Coronary artery (tissue), 2 donors: ENCODE measurements around the gene UBE2G1.

Experiments used
- DNase-seq: peaks from one replicate; pipeline ENCODE4 v3.0.0-alpha.2; 2017; ENCODE audit warnings: low spot score
- H3K27ac ChIP-seq, 2 donors: fragments of 200-600 bp; sonication (generic); one replicate each; pipeline ENCODE4 v1.5.1; 2016 to 2019
- H3K4me3 ChIP-seq: fragments of 200-600 bp; sonication (generic); 2 replicates; pipeline ENCODE4 v1.5.1; 2016; ENCODE audit warnings: mild to moderate bottlenecking, moderate library complexity
- CTCF ChIP-seq: fragments of 200-600 bp; sonication (generic); IDR thresholded peaks from one replicate; pipeline ENCODE4 v1.5.1; 2019; ENCODE audit warnings: antibody characterized with exemption

Gene UBE2G1, protein sequence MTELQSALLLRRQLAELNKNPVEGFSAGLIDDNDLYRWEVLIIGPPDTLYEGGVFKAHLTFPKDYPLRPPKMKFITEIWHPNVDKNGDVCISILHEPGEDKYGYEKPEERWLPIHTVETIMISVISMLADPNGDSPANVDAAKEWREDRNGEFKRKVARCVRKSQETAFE

GRCh38 chr17:4366327-4367063 is at the start of gene UBE2G1:
Gene UBE2G1 (minus strand): TSS chr17:4366675. CDS start chr17:4366316, 359 bp downstream.
- DNase-seq: peak; percentile 98
- H3K4me3 ChIP-seq: peak within 1 kb of the TSS; percentile 96
- peak within 1 kb of the TSS; percentile 91 to 97 for H3K27ac ChIP-seq
- TF ChIP-seq CTCF: no peak

- TF ChIP-seq CTCF: peak; percentile 81
- peak; percentile 88 for DNase-seq
- Histone ChIP-seq H3K4me3 (peak overlapping the region; percentile 50), H3K27ac (no peak overlapping the region)
Observed at GRCh38 chr17:4412933-4413831, 46.7 kb upstream of the UBE2G1 start.

- DNase-seq: no peak
- Histone ChIP-seq H3K4me3 (no peak overlapping the region), H3K27ac (no peak overlapping the region)
- no peak for TF ChIP-seq CTCF
Observed at GRCh38 chr17:4411201-4411600, 44.7 kb upstream of the UBE2G1 start.

DNA sequence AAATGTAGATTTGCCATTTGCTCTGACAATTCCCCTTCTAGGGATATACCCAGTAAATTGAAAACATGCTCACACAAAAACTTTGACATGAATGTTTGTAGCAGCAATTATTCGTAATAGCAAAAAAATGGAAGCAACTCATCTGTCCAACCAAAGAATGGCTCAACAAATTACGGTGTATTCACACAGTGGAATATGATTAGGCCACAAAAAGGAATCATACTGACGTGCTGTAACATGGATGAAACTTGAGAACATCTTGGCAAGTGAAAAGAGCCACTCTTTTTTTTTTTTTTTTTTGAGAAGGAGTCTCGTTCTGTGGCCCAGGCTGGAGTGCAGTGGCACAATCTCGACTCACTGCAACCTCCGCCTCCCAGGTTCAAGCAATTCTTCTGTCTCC is 43.2 kb upstream of the UBE2G1 start:
- no peak for DNase-seq
- no peak for TF ChIP-seq CTCF
- Histone ChIP-seq H3K4me3 (no peak overlapping the region), H3K27ac (no peak overlapping the region)

DNA sequence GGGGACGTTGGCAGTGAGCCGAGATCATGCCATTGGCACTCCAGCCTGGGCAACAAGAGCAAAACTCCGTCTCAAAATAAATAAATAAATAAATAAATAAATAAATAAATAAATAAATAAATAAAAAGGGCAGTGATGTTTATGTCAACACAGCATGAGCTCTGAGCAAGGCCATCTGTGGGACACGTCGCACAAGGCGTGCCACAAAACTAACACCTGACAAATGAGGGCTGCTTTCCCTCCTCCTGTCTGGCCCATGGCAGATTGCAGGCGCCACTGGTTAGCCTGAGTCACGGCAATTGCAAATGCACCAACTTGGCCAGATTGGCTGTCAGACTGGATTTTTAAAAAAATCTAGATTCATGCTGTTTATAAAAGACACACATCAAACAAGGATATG is 41.4 kb upstream of the UBE2G1 start:
- H3K4me3 ChIP-seq: no peak overlapping the region
- DNase-seq: no peak
- TF ChIP-seq CTCF: no peak
- no peak overlapping the region for H3K27ac ChIP-seq

DNA sequence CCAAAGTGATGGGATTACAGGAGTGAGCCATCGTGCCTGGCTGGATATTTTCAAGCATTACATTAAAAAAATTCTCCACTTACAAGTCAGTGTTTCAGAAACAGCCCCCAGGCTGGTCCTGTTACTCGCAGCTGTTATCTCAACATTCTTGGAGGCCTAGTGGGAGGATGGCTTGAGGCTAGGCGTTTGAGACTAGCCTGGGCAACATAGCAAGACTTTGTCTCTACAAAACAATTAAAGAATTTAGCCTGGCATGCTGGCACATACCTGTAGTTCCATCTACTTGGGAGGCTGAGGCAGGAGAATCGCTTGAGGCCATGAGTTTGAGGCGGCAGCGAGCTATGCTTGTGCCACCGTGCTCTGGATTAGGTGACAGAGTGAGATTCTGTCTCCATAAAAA is 40.7 kb upstream of the UBE2G1 start:
- no peak for TF ChIP-seq CTCF
- Histone ChIP-seq H3K4me3 (no peak overlapping the region), H3K27ac (no peak overlapping the region)
- no peak for DNase-seq
